ENCODE data around the gene SORT1.

GRCh38 chr1:109369167-109369746 is 28.5 kb downstream of the SORT1 start:
- TF ChIP-seq POLR2AphosphoS5 (IDR thresholded peaks at IDR 0.05; ENCODE audit: insufficient read depth in 1 of 2, low read depth in 1 of 2) (no peak), POLR2A (IDR thresholded peaks at IDR 0.05) (no peak), CTCF (IDR thresholded peaks at IDR 0.05) (no peak)
